HG03139 (cell line): ENCODE measurements around the gene PER1.

ENCODE experiments used
- ATAC-seq: cut with Tn5 transposase; IDR thresholded peaks from one replicate; pipeline ENCODE4 v1.9.1; 2021; ENCODE audit not compliant: unreplicated experiment

PER1 gene

GRCh38 chr17:8095361-8095760, 56.8 kb downstream of the PER1 start:
- no peak for ATAC-seq

GRCh38 chr17:8091033-8091687, 61.0 kb downstream of the PER1 start:
- no peak for ATAC-seq
